EH (cell line): ENCODE measurements around the gene FBXL3.
"Not testable (repeated sequence)": the region's sequence is repeated elsewhere in the genome, so short reads cannot be mapped to it uniquely, and the experiment has no call there.

ENCODE experiments used
- DNase-seq: peaks from one replicate; pipeline ENCODE4 v3.0.0-alpha.2; 2015; ENCODE audit warnings: low read depth

FBXL3 gene

DNA sequence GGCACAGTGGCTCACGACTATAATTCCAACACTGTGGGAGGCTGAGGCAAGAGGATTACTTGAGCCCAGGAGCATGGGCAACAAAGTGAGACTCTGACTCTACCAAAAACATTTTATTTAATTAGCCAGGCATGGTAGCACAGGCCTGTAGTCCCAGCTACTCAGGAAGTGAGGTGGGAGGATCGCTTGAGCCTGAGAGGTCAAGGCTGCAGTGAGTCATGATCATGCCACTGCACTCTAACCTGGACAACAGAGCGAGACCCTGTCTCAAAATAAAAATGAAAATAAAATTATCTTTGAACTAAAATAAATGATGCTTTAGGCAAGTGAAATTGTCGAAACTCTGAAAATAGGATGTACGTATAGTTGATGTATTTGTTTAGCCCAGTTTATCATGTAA lies 43.3 kb downstream of the FBXL3 start:
- no peak for DNase-seq

GRCh38 chr13:76982061-76982460 lies 44.9 kb downstream of the FBXL3 start:
- no peak for DNase-seq

- peak; percentile 53 for DNase-seq
Observed at GRCh38 chr13:76980075-76980718, 46.8 kb downstream of the FBXL3 start.

DNA sequence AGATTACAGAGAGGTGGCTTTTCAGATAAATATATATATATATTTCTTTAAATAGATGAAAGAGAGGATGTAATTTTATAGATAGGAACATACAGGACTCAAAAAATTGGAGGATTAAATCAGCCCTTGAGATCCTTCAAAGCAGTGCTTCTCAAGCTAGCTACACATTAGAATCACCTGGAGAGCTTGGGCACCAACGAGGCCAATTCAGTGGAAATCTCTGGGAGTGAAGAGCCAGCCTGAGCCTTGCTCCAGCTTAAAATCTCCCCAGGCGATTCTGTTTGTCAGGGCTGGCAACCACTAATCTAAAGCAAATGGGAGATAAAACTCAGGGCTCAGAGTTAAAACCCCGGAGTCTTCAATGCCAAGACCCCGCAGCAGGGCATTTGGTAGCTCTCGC lies 50.0 kb downstream of the FBXL3 start:
- DNase-seq: peak; percentile 4

DNA sequence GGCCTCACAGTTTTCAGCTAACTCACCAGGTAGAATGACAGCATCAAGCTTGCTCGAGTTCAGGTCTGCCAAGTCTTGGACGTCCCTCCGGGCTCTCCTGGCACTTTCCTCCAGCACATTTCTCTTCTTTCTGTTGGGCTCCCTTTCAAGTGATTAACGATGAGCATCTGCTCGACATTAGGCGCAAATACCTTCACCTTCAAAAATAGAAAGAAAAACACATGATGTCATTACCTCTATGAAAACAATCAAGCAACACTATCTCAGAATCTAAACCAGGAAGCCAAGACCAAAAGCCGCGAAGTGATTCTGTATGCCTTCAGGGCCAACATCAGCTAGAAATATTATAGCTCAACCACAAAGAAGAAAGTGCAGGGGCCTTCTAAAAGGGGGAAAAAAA lies 50.5 kb downstream of the FBXL3 start:
- DNase-seq: peak; percentile 79

DNA sequence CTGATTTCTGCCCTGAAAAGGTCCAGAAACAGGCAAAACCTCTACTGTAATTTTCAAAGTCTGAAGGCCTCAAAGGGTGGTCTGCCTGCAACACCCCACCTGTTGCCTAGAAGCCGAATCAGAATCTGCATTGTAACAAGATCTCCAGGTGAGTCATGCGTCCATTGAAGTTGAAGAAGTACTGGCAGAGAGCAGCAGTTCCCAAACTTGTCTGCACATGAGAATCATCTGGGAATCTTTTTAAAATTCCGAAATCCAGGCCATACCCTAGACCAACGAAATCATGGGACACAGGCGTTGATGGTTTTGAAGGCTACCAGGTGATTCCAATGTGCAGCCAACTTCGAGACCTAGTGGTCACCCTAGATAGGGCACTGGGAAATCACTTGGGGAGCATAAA lies 51.1 kb downstream of the FBXL3 start:
- no peak for DNase-seq

DNA sequence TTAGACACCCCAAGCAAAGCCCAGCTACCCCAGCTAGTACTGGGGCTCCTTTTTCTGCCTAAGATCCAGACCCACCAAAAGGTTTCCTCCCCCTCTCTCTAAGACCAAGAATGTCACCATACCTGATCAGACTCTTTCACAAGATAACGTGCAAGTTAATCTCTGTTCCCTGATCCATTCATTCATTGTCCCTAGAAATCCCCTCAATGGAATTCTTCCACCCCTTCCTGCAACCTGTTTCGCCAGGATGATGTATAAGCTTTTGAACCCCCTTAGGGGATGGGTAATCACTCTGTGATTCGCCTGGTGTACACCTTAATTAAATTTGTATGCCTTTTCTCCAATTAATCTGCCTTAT lies 52.4 kb downstream of the FBXL3 start:
- DNase-seq: no peak

DNA sequence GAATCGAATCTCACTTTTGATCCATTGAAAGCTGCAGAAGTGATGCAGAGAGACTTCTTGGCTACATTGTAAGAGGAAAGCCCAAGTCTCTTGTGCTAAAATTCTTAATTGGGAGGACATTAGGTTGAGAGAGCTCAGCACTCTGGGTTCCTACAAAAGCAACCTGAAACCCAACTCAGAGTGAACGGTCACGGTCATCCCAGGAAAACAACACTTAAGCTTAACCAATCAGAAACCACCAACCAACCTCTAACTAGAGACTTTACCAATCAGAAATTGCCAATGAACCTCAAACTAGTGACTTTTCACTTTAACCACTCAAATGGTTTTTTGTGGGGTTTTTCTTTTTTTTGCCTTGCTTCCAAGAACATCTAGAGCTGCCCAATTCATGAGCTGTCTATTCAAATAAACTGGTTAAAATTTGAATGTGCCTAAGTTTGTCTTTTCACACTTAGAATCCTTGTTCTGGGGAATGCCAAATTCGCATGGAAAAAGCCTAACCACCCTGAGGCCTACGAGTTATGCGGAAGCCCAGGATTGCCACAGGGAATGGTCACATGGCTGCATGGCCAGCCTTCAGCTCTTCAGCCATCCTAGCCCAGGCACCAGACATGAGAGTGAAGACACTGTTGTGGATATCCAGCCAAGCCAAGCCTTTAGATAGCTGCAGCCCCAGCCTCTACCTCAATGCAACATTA lies 52.9 kb downstream of the FBXL3 start:
- DNase-seq: no peak

- DNase-seq: no peak
Observed at GRCh38 chr13:76971851-76972829, 54.8 kb downstream of the FBXL3 start.

GRCh38 chr13:76971215-76971614 lies 55.7 kb downstream of the FBXL3 start:
- DNase-seq: no peak

DNA sequence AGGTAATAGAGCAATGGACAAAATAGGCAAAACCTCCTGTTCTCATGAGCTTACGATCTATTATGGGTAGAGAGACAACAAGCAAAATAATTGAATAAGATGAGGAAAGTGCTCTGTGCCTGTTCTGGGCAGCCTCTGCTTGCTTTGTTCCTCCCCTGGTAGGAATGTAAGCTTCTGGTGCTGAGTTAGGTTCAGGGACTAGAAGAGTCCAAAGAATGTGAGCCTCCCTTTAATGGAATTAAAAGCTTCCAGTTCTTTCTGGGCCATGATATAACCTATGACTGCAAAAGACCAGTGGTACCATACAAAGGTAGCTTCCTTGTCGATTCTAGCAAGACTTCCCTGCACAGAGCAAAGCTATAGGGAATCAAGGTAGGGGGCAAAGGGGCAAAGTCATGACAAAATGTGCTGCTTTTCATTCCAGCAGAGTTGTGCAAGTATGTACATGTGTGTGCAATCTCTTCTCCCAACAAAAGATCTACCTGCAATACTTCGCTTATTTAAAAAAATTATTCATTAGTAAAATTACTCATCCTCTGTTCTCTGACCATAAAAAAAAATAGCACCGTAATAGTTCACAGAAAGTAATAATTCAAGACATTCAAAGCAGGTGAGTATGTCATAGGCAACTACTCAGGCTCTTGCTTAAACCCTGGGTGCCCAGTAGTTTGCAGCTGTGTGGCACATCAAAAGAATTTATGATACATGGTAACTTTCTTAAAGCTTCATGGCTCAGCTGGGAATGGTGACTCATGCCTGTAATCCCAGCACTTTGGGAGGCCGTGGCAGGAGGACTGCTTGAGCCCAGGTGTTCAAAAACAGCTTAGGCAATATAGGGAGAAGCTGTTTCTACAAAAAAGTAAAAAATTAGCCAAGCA lies 57.2 kb downstream of the FBXL3 start:
- DNase-seq: no peak

- no peak for DNase-seq
Observed at GRCh38 chr13:76968041-76968440, 58.9 kb downstream of the FBXL3 start.

GRCh38 chr13:76967031-76967430 lies 59.9 kb downstream of the FBXL3 start:
- no peak for DNase-seq

DNA sequence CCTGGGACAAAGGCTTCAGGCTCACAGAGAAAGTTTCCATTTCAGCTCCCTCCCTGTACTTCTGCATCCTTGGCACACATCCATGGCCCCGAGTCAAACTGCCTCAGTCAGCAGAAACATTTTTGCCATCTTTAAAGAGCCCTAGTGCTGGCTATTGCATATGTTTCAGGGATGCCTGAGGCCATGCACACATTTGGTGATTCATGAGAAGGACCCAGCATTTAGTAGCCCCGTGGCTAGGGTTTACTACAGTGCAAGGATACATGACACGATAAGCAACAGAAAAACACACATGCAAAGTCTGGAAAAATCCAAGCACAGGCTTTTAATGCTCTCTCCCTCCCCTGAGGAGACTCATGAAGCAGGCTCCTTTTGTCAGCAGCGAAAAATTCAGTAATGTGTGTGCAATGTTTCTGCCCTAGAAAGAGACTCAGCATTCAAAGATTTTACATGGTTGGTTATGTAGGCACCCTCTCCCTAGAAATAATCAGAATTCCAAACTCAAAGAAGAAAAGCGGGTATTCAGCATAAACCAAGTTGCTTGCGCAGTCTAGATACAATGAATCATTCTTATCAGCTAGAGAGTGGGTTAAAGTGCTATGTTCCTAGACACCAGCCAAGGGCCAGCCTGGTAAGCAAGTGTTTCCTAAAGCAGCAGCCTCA lies 61.1 kb downstream of the FBXL3 start:
- DNase-seq: peak; percentile 87

DNA sequence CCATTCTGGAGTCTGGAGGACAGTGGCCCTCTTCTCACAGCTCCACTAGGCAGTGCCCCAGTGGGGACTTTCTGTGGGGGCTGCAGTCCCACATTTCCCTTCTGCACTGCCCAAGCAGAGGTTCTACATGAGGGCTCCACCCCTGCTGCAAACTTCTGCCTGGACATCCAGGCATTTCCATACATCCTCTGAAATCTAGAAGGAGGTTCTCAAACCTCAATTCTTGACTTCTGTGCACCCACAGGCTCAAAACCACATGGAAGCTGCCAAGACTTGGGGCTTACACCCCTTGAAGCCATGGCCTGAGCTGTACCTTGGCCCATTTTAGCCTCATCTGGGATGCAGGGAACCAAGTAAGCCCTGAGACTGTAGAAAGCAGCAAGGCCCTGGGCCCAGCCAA lies 67.2 kb downstream of the FBXL3 start:
- not testable (repeated sequence) for DNase-seq

DNA sequence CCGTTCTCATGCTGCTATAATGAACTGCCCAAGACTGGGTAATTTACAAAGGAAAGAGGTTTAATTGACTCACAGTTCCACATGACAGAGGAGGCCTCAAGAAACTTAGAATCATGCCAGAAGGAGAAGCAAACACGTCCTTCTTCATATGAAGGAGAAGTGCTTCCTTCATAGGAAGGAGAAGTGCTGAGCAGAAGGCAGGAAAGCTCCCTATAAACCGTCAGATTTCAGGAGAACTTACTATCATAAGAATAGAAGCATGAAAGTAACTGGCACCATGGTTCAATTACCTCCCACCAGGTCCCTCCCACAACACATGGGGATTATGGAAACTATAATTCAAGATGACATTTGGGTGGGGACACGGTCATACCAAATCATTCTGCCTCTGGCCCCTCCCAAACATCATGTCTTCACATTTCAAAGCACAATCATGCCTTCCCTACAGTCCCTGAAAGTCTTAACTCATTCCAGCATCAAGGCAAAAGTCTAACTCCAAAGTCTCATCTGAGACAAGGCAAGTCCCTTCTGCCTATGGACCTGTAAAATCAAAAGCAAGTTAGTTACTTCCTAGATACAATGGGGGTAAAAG lies 68.0 kb downstream of the FBXL3 start:
- no peak for DNase-seq

GRCh38 chr13:76955661-76956060 lies 71.3 kb downstream of the FBXL3 start:
- no peak for DNase-seq
